Measurements from ENCODE around the gene ZNG1F.
"Not testable (repeated sequence)": the region's sequence is repeated elsewhere in the genome, so short reads cannot be mapped to it uniquely, and the experiment has no call there.

- TF ChIP-seq EZH2phosphoT487 (IDR thresholded peaks at IDR 0.05; ENCODE audit: insufficient read depth, low read depth); EZH2 (IDR thresholded peaks at IDR 0.05; ENCODE audit: insufficient read depth, poor library complexity, severe bottlenecking): not testable (repeated sequence)
These were observed 102.9 kb downstream of the ZNG1F start for GRCh38 chr9:41086215-41086614.
